22Rv1 (cell line): Measurements from ENCODE around the gene HOXA4.

Experiments used
- CTCF ChIP-seq: fragments of 450-650 bp; IDR thresholded peaks from 2 replicates; pipeline ENCODE4 v1.5.1; 2017; ENCODE audit warnings: mild to moderate bottlenecking
- ZFX ChIP-seq: fragments of 450-650 bp; IDR thresholded peaks from 2 replicates; pipeline ENCODE4 v1.6.1; 2017; ENCODE audit warnings: antibody characterized with exemption, borderline replicate concordance

GRCh38 chr7:27110186-27111031 lies 20.1 kb downstream of the HOXA4 start:
- TF ChIP-seq CTCF, result no peak
- TF ChIP-seq ZFX, result no peak
